Hepatocyte (in vitro differentiated cells): Measurements from ENCODE around the gene PIRT. TPM values are rescaled to one million over a fixed set of nuclear protein-coding genes. Genes with fewer than 3 reads are reported as not detected.
A peak's percentile ranks its signal among the peaks of the same experiment; 100 is the strongest.

Experiments
- DNase-seq: peaks from one replicate; pipeline ENCODE4 v3.0.0-alpha.2; 2016; ENCODE audit warnings: low spot score
- H2AFZ ChIP-seq: fragments of 200-600 bp; sonication (generic); 2 replicates; pipeline ENCODE4 v1.6.0; 2016; ENCODE audit warnings: antibody characterized with exemption, mild to moderate bottlenecking
- H3K27ac ChIP-seq: fragments of 200-600 bp; sonication (generic); 2 replicates; pipeline ENCODE4 v1.5.1; 2016; ENCODE audit warnings: mild to moderate bottlenecking
- H3K27me3 ChIP-seq: fragments of 200-600 bp; sonication (generic); 2 replicates; pipeline ENCODE4 v1.6.1; 2016
- H3K36me3 ChIP-seq: fragments of 200-600 bp; sonication (generic); replicated peaks from 2 replicates; pipeline ENCODE4 v1.5.1; 2016; ENCODE audit warnings: low read depth; ENCODE audit not compliant: insufficient read depth
- H3K4me1 ChIP-seq: fragments of 200-600 bp; sonication (generic); 2 replicates; pipeline ENCODE4 v1.5.1; 2016; ENCODE audit warnings: mild to moderate bottlenecking, moderate library complexity; ENCODE audit not compliant: insufficient read depth
- H3K4me2 ChIP-seq: fragments of 200-600 bp; sonication (generic); 2 replicates; pipeline ENCODE4 v1.6.0; 2016
- H3K4me3 ChIP-seq: fragments of 200-600 bp; sonication (generic); 2 replicates; pipeline ENCODE4 v1.5.1; 2016; ENCODE audit warnings: mild to moderate bottlenecking
- H3K79me2 ChIP-seq: fragments of 200-600 bp; sonication (generic); 2 replicates; pipeline ENCODE4 v1.6.0; 2017; ENCODE audit warnings: mild to moderate bottlenecking
- H3K9me2 ChIP-seq: fragments of 200-600 bp; sonication (generic); replicated peaks from 2 replicates; pipeline ENCODE4 v1.6.0; 2017; ENCODE audit warnings: mild to moderate bottlenecking; ENCODE audit not compliant: insufficient read depth
- H3K9me3 ChIP-seq: fragments of 200-600 bp; sonication (generic); 2 replicates; pipeline ENCODE4 v1.5.1; 2016; ENCODE audit warnings: low read depth, mild to moderate bottlenecking
- H4K20me1 ChIP-seq: fragments of 200-600 bp; sonication (generic); 2 replicates; pipeline ENCODE4 v1.6.0; 2016; ENCODE audit warnings: mild to moderate bottlenecking; ENCODE audit not compliant: insufficient read depth, poor library complexity, severe bottlenecking
- EZH2 ChIP-seq: fragments of 200-600 bp; sonication (generic); IDR thresholded peaks from 2 replicates; pipeline ENCODE4 v1.6.1; 2016; ENCODE audit warnings: antibody characterized with exemption, mild to moderate bottlenecking, borderline replicate concordance
- EZH2phosphoT487 ChIP-seq: fragments of 200-600 bp; sonication (generic); IDR thresholded peaks from one replicate; pipeline ENCODE4 v1.6.1; 2018; ENCODE audit warnings: antibody characterized with exemption, mild to moderate bottlenecking, low read depth, moderate library complexity; ENCODE audit not compliant: unreplicated experiment, severe bottlenecking
- WGBS: methylation state at CpG from one replicate; pipeline ENCODE4 v1.1.6; 2016; ENCODE audit warnings: low lambda C conversion rate; ENCODE audit errors: missing lambda C conversion rate; 5-methylcytosine and 5-hydroxymethylcytosine counted together
- polyA plus RNA-seq: library from polyadenylated mRNA; unstranded; fragments of >200 nt; fragmentation: Nextera tagmentation; extraction: Ambion mirVana; gene quantifications from 2 replicates; pipeline ENCODE4 v1.2.1, GENCODE V29; 2016
- total RNA-seq: library from RNA; depleted of rRNA; stranded (reverse); fragments of >200 nt; gene quantifications from 2 replicates; pipeline ENCODE4 v1.2.3, GENCODE V29; 2014
- TF ChIP-seq, protein P1 (sequence below): fragments of 200-600 bp; sonication (generic); IDR thresholded peaks from 2 replicates; pipeline ENCODE4 v1.5.1; 2016; ENCODE audit warnings: antibody characterized with exemption, mild to moderate bottlenecking; ENCODE audit not compliant: poor library complexity

Gene PIRT
- total and polyA plus RNA-seq, 2 experiments from 2014 or later = not detected

DNA sequence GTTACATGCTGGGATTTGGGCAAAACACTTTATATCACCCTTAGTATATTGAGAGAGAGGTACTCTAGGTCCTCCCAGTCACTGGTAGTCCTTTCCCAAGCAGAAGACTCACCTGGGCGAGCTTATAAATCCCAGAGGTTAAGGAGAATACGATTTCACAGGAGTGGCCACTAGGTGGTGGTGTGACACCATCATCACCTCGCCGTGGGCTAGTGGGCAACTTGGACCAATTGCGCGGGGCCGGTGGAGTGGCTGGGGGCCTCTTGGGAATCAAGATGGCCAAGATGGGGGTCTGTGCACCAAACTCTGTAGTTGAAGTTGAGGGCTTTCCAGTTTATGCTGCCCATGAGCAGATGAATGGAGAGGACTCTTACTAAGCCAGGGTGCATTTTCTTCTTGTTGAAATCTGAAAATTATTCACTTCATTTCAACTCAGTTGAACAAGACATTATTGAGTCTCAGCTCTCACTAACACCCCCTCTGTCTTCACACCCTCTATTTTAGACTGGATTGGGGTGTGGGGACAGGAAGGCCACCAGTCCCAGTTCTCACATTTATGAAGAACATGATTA, 38.2 kb upstream of the PIRT start:
- H4K20me1 ChIP-seq = no peaks in the 10 kb centered on the region
- peak; percentile 69 for DNase-seq
- no peak overlapping the region for H2AFZ ChIP-seq
- H3K27ac ChIP-seq = no peak overlapping the region
- no peak for TF ChIP-seq EZH2
- TF ChIP-seq, protein P1, sequence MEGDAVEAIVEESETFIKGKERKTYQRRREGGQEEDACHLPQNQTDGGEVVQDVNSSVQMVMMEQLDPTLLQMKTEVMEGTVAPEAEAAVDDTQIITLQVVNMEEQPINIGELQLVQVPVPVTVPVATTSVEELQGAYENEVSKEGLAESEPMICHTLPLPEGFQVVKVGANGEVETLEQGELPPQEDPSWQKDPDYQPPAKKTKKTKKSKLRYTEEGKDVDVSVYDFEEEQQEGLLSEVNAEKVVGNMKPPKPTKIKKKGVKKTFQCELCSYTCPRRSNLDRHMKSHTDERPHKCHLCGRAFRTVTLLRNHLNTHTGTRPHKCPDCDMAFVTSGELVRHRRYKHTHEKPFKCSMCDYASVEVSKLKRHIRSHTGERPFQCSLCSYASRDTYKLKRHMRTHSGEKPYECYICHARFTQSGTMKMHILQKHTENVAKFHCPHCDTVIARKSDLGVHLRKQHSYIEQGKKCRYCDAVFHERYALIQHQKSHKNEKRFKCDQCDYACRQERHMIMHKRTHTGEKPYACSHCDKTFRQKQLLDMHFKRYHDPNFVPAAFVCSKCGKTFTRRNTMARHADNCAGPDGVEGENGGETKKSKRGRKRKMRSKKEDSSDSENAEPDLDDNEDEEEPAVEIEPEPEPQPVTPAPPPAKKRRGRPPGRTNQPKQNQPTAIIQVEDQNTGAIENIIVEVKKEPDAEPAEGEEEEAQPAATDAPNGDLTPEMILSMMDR = peak; percentile 87
- H3K27me3 ChIP-seq = peaks cover 3% of the 10 kb centered on the region
- H3K4me3 ChIP-seq = no peak overlapping the region
- H3K9me2 ChIP-seq = no peaks in the 10 kb centered on the region
- no peaks in the 10 kb centered on the region for H3K79me2 ChIP-seq
- WGBS = 10% methylated on average over 7 of the region's 7 CpGs
- no peaks in the 10 kb centered on the region for H3K36me3 ChIP-seq
- no peaks in the 10 kb centered on the region for H3K4me1 ChIP-seq
- H3K9me3 ChIP-seq = no peaks in the 10 kb centered on the region
- H3K4me2 ChIP-seq = no peak overlapping the region

DNA sequence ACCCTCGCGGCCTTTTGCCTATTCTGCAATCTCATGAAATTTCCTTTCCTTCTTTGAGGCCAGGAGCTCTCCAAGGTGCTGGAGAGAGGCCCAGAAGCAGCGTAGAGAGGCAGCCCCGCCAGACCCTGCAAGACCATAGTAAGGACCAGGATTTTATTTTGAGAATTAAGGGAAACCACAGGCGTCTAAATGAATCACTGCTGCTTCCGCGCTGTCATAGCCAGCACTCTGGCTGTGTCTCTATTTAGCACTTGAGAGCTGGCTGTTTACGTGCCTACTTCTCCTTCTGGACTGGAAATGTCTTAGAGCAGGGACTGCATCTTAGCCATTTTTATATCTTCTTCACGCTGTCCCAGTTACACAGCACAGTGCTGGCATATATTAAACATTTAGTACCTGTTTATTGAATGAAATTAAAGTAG, 37.6 kb upstream of the PIRT start:
- WGBS = 29% methylated on average over 9 of the region's 9 CpGs
- Histone ChIP-seq H2AFZ (no peak overlapping the region), H3K9me3 (no peaks in the 10 kb centered on the region), H3K4me1 (no peaks in the 10 kb centered on the region), H3K27ac (no peak overlapping the region), H3K9me2 (no peaks in the 10 kb centered on the region), H3K36me3 (no peaks in the 10 kb centered on the region), H3K4me3 (no peak overlapping the region), H3K27me3 (peaks cover 3% of the 10 kb centered on the region), H3K4me2 (no peak overlapping the region), H4K20me1 (no peaks in the 10 kb centered on the region), H3K79me2 (no peaks in the 10 kb centered on the region)
- peak; percentile 62 for DNase-seq
- TF ChIP-seq, protein P1 = no peak
- TF ChIP-seq EZH2phosphoT487 (no peak), EZH2 (no peak)

DNA sequence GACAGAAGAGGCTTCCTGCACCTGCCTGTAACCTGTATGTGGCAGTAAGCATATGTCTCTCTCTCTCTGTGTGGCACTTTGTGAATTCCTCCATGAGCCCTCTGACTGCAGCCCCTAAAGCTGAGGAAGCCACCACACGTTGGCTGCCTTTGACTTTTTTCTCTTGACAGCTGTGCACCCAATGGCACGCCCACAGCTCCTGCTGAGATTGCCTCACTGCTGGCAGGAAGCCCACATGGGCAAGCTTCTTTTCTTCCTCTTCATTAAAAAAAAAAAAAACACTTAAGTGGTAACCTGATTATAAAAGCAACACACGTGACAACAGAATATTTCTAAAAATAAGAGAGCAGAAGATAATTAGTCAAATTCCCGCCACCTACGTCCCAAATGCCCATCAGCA, 34.0 kb upstream of the PIRT start:
- Histone ChIP-seq H3K27me3 (peaks cover 3% of the 10 kb centered on the region), H3K9me3 (no peaks in the 10 kb centered on the region), H3K79me2 (no peaks in the 10 kb centered on the region), H3K4me1 (no peaks in the 10 kb centered on the region), H4K20me1 (no peaks in the 10 kb centered on the region), H3K9me2 (no peaks in the 10 kb centered on the region), H3K4me3 (no peak overlapping the region), H3K36me3 (no peaks in the 10 kb centered on the region), H3K27ac (no peak overlapping the region), H2AFZ (no peak overlapping the region), H3K4me2 (no peak overlapping the region)
- WGBS = 69% methylated on average over 5 of the region's 5 CpGs
- TF ChIP-seq EZH2 = no peak
- TF ChIP-seq, protein P1 = no peak
- TF ChIP-seq EZH2phosphoT487 = no peak
- DNase-seq = no peak
